Activated T-helper 1 cell treated with Interleukin-2 at 50 U/mL for 16 hours (primary cell): ENCODE results near the gene MRPS35.
"Not testable (repeated sequence)": the region's sequence is repeated elsewhere in the genome, so short reads cannot be mapped to it uniquely, and the experiment has no call there.

Experiments
- DNase-seq: peaks from one replicate; pipeline ENCODE4 v3.0.0-alpha.2; 2020; ENCODE audit warnings: low read depth

MRPS35 gene

GRCh38 chr12:27709212-27709931 is 1.3 kb upstream of the MRPS35 start:
- no peak for DNase-seq

GRCh38 chr12:27709932-27710591 is 570 bp upstream of the MRPS35 start:
- no peak for DNase-seq

GRCh38 chr12:27711317-27711682 is 668 bp downstream of the MRPS35 start:
- no peak for DNase-seq

- no peak for DNase-seq
These were observed 1.3 kb downstream of the MRPS35 start for GRCh38 chr12:27711967-27712366.

GRCh38 chr12:27723212-27723611 is 12.6 kb downstream of the MRPS35 start:
- DNase-seq = no peak

GRCh38 chr12:27730097-27730588 is 19.5 kb downstream of the MRPS35 start:
- DNase-seq = no peak

- DNase-seq = no peak
These were observed 21.6 kb downstream of the MRPS35 start for GRCh38 chr12:27732281-27732680.

- no peak for DNase-seq
These were observed 22.5 kb downstream of the MRPS35 start for GRCh38 chr12:27733052-27733656.

- no peak for DNase-seq
These were observed 23.2 kb downstream of the MRPS35 start for GRCh38 chr12:27733791-27734190.

- DNase-seq = not testable (repeated sequence)
These were observed 23.7 kb downstream of the MRPS35 start for GRCh38 chr12:27734321-27734720.

- no peak for DNase-seq
These were observed 33.0 kb downstream of the MRPS35 start for GRCh38 chr12:27743601-27744000.

- not testable (repeated sequence) for DNase-seq
These were observed 35.1 kb downstream of the MRPS35 start for GRCh38 chr12:27745734-27746133.

GRCh38 chr12:27747111-27747820 is 36.6 kb downstream of the MRPS35 start:
- no peak for DNase-seq

- no peak for DNase-seq
These were observed 40.9 kb downstream of the MRPS35 start for GRCh38 chr12:27751386-27752047.

GRCh38 chr12:27754795-27755194 is 44.2 kb downstream of the MRPS35 start:
- no peak for DNase-seq

GRCh38 chr12:27756670-27757195 is 46.1 kb downstream of the MRPS35 start:
- no peak for DNase-seq

- DNase-seq = no peak
These were observed 52.1 kb downstream of the MRPS35 start for GRCh38 chr12:27762757-27763156.

GRCh38 chr12:27766587-27766986 is 56.0 kb downstream of the MRPS35 start:
- DNase-seq = no peak

GRCh38 chr12:27769142-27769673 is 58.6 kb downstream of the MRPS35 start:
- no peak for DNase-seq

- DNase-seq = no peak
These were observed 61.1 kb downstream of the MRPS35 start for GRCh38 chr12:27771481-27772327.
